ENCODE results near the gene NPR2. TPM values are rescaled to one million over a fixed set of nuclear protein-coding genes. Genes with fewer than 3 reads are reported as not detected.

Gene NPR2
- total RNA-seq, 1 experiment from 2014 or later = 10.1 TPM

DNA sequence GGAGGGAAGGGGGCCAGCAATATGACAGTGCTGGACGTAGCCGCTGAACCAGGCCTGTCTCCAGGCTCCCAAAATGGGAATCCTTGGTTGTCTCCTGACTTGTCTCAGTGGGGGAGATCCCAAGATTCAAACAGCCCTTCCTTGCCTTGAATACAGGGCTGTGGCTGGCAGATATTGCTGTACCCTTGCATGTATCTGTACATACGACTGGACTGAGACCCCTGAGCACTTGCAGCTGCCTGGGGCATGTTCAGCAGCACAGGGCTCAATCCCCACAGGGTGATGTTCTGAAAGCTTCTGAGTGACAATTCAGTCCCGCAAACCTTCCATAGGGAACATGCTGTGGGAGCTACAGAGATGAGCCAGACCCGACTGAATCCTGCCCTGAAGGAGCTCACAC, 65.5 kb downstream of the NPR2 start:
- TF ChIP-seq FOXJ3 (CRISPR knock-in tag; IDR thresholded peaks at IDR 0.05; ENCODE audit: borderline replicate concordance) = no peak
- TF ChIP-seq, protein P1, sequence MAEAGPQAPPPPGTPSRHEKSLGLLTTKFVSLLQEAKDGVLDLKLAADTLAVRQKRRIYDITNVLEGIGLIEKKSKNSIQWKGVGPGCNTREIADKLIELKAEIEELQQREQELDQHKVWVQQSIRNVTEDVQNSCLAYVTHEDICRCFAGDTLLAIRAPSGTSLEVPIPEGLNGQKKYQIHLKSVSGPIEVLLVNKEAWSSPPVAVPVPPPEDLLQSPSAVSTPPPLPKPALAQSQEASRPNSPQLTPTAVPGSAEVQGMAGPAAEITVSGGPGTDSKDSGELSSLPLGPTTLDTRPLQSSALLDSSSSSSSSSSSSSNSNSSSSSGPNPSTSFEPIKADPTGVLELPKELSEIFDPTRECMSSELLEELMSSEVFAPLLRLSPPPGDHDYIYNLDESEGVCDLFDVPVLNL (CRISPR knock-in tag; IDR thresholded peaks at IDR 0.05; ENCODE audit: borderline replicate concordance, low read depth) = no peak
- TF ChIP-seq, protein P2, sequence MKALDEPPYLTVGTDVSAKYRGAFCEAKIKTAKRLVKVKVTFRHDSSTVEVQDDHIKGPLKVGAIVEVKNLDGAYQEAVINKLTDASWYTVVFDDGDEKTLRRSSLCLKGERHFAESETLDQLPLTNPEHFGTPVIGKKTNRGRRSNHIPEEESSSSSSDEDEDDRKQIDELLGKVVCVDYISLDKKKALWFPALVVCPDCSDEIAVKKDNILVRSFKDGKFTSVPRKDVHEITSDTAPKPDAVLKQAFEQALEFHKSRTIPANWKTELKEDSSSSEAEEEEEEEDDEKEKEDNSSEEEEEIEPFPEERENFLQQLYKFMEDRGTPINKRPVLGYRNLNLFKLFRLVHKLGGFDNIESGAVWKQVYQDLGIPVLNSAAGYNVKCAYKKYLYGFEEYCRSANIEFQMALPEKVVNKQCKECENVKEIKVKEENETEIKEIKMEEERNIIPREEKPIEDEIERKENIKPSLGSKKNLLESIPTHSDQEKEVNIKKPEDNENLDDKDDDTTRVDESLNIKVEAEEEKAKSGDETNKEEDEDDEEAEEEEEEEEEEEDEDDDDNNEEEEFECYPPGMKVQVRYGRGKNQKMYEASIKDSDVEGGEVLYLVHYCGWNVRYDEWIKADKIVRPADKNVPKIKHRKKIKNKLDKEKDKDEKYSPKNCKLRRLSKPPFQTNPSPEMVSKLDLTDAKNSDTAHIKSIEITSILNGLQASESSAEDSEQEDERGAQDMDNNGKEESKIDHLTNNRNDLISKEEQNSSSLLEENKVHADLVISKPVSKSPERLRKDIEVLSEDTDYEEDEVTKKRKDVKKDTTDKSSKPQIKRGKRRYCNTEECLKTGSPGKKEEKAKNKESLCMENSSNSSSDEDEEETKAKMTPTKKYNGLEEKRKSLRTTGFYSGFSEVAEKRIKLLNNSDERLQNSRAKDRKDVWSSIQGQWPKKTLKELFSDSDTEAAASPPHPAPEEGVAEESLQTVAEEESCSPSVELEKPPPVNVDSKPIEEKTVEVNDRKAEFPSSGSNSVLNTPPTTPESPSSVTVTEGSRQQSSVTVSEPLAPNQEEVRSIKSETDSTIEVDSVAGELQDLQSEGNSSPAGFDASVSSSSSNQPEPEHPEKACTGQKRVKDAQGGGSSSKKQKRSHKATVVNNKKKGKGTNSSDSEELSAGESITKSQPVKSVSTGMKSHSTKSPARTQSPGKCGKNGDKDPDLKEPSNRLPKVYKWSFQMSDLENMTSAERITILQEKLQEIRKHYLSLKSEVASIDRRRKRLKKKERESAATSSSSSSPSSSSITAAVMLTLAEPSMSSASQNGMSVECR (CRISPR knock-in tag; IDR thresholded peaks at IDR 0.05; ENCODE audit: borderline replicate concordance) = no peak
- no peak for TF ChIP-seq KAT7 (CRISPR knock-in tag; IDR thresholded peaks at IDR 0.05; ENCODE audit: borderline replicate concordance)
- TF ChIP-seq, protein P3, sequence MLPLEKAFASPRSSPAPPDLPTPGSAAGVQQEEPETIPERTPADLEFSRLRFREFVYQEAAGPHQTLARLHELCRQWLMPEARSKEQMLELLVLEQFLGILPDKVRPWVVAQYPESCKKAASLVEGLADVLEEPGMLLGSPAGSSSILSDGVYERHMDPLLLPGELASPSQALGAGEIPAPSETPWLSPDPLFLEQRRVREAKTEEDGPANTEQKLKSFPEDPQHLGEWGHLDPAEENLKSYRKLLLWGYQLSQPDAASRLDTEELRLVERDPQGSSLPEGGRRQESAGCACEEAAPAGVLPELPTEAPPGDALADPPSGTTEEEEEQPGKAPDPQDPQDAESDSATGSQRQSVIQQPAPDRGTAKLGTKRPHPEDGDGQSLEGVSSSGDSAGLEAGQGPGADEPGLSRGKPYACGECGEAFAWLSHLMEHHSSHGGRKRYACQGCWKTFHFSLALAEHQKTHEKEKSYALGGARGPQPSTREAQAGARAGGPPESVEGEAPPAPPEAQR (CRISPR knock-in tag; IDR thresholded peaks at IDR 0.05) = no peak
- no peak for TF ChIP-seq CREB1 (CRISPR knock-in tag; IDR thresholded peaks at IDR 0.05)
- TF ChIP-seq, protein P4, sequence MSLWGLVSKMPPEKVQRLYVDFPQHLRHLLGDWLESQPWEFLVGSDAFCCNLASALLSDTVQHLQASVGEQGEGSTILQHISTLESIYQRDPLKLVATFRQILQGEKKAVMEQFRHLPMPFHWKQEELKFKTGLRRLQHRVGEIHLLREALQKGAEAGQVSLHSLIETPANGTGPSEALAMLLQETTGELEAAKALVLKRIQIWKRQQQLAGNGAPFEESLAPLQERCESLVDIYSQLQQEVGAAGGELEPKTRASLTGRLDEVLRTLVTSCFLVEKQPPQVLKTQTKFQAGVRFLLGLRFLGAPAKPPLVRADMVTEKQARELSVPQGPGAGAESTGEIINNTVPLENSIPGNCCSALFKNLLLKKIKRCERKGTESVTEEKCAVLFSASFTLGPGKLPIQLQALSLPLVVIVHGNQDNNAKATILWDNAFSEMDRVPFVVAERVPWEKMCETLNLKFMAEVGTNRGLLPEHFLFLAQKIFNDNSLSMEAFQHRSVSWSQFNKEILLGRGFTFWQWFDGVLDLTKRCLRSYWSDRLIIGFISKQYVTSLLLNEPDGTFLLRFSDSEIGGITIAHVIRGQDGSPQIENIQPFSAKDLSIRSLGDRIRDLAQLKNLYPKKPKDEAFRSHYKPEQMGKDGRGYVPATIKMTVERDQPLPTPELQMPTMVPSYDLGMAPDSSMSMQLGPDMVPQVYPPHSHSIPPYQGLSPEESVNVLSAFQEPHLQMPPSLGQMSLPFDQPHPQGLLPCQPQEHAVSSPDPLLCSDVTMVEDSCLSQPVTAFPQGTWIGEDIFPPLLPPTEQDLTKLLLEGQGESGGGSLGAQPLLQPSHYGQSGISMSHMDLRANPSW (CRISPR knock-in tag; conservative IDR thresholded peaks at IDR 0.05; ENCODE audit: low read depth) = no peak
- TF ChIP-seq JUN (CRISPR knock-in tag; IDR thresholded peaks at IDR 0.05) = no peak
- TF ChIP-seq GTF2I (CRISPR knock-in tag; conservative IDR thresholded peaks at IDR 0.05) = no peak
- H3K27me3 Mint-ChIP-seq (ENCODE audit: low read depth) = peaks cover 25% of the 10 kb centered on the region
- ChIA-PET POLR2A (no interaction called here), CTCF (interaction anchor here (2.9 to 4.5 kb wide), 2 partner anchors 22 to 25 kb away, joined by 11 to 23 read pairs; no protein-coding TSS in a partner anchor)
- H3K4me3 Mint-ChIP-seq = no peak overlapping the region
- no peaks in the 10 kb centered on the region for H3K36me3 Mint-ChIP-seq
- H3K4me1 Mint-ChIP-seq = peaks cover 5% of the 10 kb centered on the region
- DNase-seq (ENCODE audit: low spot score) (no peak), ATAC-seq (no peak)
- H3K9me3 Mint-ChIP-seq = no peaks in the 10 kb centered on the region
- no peak overlapping the region for H3K27ac Mint-ChIP-seq

DNA sequence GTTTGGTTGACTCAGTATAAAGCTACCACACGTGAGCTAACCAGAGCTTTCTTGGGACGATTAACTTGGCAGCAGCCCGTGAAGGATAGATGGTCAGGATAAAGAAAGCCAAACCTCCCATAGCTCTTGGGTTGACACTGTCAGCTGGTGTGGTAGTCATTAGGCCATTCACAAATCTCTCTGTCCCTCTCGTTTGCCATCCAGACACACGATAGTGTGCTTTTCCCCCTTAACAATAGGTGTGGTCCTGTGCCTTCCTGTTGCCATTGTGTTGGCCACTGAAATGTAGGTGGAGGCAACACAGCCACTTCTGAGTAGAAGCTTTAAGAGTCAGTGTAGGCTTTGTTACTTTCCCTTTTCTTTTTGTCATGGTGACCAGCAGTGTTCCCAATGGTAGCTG, 67.1 kb downstream of the NPR2 start:
- ChIA-PET POLR2A (no interaction called here), CTCF (interaction anchor here (0.7 to 4.5 kb wide), 4 partner anchors 23 to 242 kb away, joined by 3 to 23 read pairs (median 4); no protein-coding TSS in a partner anchor)
- H3K27me3 Mint-ChIP-seq (ENCODE audit: low read depth) = peaks cover 23% of the 10 kb centered on the region
- peaks cover 5% of the 10 kb centered on the region for H3K4me1 Mint-ChIP-seq
- no peaks in the 10 kb centered on the region for H3K36me3 Mint-ChIP-seq
- ATAC-seq (no peak), DNase-seq (ENCODE audit: low spot score) (no peak)
- H3K27ac Mint-ChIP-seq = no peak overlapping the region
- no peaks in the 10 kb centered on the region for H3K9me3 Mint-ChIP-seq
- TF ChIP-seq ZNF317 (CRISPR knock-in tag; IDR thresholded peaks at IDR 0.05; ENCODE audit: borderline replicate concordance, low read depth) (no peak), GRHL2 (CRISPR knock-in tag; IDR thresholded peaks at IDR 0.05; ENCODE audit: insufficient replicate concordance, severe bottlenecking) (no peak), OVOL2 (CRISPR knock-in tag; IDR thresholded peaks at IDR 0.05; ENCODE audit: borderline replicate concordance) (no peak), SMAD4 (CRISPR knock-in tag; IDR thresholded peaks at IDR 0.05) (no peak), RORB (CRISPR knock-in tag; IDR thresholded peaks at IDR 0.05) (no peak)
- TF ChIP-seq, protein P5, sequence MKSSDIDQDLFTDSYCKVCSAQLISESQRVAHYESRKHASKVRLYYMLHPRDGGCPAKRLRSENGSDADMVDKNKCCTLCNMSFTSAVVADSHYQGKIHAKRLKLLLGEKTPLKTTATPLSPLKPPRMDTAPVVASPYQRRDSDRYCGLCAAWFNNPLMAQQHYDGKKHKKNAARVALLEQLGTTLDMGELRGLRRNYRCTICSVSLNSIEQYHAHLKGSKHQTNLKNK (CRISPR knock-in tag; IDR thresholded peaks at IDR 0.05) = no peak
- TF ChIP-seq, protein P6, sequence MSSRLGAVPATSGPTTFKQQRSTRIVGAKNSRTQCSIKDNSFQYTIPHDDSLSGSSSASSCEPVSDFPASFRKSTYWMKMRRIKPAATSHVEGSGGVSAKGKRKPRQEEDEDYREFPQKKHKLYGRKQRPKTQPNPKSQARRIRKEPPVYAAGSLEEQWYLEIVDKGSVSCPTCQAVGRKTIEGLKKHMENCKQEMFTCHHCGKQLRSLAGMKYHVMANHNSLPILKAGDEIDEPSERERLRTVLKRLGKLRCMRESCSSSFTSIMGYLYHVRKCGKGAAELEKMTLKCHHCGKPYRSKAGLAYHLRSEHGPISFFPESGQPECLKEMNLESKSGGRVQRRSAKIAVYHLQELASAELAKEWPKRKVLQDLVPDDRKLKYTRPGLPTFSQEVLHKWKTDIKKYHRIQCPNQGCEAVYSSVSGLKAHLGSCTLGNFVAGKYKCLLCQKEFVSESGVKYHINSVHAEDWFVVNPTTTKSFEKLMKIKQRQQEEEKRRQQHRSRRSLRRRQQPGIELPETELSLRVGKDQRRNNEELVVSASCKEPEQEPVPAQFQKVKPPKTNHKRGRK (CRISPR knock-in tag; IDR thresholded peaks at IDR 0.05; ENCODE audit: borderline replicate concordance) = no peak
- TF ChIP-seq, protein P7, sequence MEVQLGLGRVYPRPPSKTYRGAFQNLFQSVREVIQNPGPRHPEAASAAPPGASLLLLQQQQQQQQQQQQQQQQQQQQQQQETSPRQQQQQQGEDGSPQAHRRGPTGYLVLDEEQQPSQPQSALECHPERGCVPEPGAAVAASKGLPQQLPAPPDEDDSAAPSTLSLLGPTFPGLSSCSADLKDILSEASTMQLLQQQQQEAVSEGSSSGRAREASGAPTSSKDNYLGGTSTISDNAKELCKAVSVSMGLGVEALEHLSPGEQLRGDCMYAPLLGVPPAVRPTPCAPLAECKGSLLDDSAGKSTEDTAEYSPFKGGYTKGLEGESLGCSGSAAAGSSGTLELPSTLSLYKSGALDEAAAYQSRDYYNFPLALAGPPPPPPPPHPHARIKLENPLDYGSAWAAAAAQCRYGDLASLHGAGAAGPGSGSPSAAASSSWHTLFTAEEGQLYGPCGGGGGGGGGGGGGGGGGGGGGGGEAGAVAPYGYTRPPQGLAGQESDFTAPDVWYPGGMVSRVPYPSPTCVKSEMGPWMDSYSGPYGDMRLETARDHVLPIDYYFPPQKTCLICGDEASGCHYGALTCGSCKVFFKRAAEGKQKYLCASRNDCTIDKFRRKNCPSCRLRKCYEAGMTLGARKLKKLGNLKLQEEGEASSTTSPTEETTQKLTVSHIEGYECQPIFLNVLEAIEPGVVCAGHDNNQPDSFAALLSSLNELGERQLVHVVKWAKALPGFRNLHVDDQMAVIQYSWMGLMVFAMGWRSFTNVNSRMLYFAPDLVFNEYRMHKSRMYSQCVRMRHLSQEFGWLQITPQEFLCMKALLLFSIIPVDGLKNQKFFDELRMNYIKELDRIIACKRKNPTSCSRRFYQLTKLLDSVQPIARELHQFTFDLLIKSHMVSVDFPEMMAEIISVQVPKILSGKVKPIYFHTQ (CRISPR knock-in tag; IDR thresholded peaks at IDR 0.05) = no peak
- no peak overlapping the region for H3K4me3 Mint-ChIP-seq

Data from WTC11 (cell line).